ENCODE results near the gene CDH4. TPM values are rescaled to one million over a fixed set of nuclear protein-coding genes. Genes with fewer than 3 reads are reported as not detected.
A peak's percentile ranks its signal among the peaks of the same experiment; 100 is the strongest.
"Not testable (repeated sequence)": the region's sequence is repeated elsewhere in the genome, so short reads cannot be mapped to it uniquely, and the experiment has no call there.

CDH4 gene
- total RNA-seq, 1 donor from 2014 or later = under 0.01 TPM

DNA sequence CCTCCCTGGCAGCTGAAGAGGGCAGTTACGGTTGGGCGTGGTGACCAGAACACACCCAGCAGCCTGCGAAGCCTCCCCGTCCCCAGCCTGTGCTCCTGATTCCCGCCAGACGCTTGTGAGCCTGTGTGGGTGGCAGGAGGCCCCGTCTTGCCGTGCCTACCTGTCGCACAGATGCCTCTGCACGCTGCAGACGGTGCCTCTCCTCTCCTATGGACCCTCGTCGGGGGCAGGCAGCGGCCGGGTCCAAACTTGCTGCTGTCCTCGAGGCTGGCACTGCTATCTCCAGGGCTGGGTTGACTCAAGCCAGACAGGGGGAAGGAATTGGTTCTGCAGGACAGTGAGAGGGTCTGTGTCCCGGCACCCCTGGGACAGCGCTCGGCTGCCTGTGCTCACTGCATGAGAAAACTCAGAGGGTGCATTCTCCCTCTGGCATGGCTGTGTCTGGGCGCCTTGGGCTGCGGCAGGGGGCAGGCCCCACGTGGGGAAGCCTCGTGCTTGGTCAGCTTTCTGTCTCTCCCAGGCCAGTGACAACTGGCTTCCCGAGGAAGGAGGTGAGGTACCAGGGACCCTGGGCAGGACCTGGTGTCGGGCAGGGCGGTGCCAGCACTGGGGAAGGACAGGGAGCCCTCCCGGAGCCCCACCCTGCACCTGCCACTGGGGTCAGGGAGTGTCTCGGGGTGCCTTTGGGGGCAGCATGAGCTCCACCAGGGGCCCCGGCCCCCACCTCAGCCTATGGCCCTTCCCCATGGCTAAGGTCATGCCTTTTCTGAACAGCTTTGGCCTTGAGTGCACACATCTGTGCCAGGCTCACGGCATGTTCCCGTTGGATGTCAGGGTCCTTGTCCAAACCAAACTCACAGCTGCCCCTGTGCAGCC lies 686.1 kb downstream of the CDH4 start:
- no peak for DNase-seq (ENCODE audit: low read depth in 2 of 2)

DNA sequence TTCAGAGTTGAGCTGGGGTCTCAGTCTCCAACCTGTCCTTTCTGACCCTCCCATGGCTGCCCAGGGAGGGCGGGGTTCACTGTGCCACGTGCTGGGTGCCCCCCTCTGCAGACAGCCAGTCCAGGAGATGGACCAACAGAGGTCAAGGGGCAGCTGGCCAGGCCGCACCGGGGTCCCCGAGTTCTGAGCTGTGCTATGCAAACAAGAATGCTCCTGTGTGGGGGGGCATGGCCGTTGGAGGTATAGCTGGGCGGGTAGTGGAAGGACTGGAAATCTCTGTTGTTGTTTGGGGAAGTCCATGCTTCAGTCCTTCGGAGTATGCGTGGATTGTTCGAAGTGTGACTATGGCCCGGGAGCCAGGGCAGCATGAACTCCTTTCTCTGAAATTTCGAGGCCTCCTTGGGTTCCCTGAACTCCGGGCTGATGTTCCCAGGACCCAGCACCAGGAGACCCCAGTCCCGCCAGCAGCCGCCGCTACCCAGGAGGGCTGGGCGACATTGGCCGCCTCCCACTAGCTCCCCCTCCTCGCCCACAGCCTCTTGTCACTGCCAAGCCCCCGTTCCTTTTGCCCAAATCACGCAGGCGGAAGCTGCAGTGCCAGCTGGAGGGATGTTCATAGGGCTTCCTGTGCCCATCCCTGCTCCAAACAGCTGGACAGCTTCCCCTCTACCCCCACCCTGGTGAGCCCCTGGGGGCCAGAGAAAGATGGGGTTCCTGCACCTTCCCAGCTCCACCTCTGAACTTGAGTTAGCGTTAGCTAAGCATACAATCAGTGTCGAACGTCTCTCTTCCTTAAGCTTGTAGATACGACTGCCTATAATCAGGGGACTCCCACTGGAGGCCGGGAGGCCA lies 687.0 kb downstream of the CDH4 start:
- no peak for DNase-seq (ENCODE audit: low read depth in 2 of 2)

DNA sequence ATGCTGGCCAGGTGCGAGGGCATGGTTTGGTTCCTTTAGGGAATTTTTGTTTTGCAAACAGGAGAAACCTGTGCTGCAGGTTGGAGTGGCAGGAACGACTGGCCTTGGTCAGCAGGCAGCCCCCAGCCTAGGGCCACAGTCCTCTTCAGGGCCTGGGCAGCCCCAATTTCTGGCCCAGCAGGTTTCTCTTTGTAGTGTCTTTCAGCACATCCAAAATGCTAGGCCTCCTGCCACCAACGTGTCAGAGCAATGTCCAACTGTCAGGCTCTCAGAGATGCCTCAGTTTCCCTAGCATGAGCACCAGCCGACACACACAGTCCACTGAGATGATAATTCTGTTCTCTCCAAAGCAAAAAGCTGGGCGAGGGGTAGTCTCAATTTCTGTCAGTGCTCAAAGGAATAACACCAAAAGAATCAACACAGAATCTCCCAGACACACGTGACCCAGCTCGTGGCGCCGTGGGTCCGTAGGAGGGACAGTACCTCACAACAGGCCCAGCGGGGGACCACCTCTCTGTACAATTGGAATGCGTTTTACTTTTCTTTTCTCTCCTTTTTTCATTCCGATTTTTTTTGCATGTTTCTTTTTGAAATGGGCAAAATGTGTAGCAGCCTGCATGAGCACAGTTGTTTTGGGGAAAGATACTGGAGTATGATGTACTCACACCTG lies 687.8 kb downstream of the CDH4 start:
- no peak for DNase-seq (ENCODE audit: low read depth in 2 of 2)

DNA sequence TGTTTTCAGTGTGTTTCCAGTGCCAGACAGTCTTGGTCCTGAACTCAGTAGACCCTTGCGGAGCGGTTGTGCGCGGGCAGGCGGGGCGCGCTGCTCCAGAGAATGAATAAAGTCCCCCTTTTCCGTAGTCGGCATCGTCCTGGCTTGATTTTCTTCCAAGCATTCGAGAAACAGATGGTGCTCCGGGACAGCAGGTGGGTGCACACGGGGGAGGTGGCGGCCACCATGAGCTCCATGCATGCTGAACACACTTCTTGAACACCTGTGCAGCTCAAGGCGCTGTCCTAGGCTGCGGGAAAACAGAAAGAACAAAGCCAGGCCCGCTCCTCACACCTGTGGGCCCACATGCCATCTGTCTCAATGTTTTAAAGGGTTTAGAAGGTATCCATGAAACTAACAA lies 688.4 kb downstream of the CDH4 start:
- DNase-seq (ENCODE audit: low read depth in 2 of 2) = no peak

DNA sequence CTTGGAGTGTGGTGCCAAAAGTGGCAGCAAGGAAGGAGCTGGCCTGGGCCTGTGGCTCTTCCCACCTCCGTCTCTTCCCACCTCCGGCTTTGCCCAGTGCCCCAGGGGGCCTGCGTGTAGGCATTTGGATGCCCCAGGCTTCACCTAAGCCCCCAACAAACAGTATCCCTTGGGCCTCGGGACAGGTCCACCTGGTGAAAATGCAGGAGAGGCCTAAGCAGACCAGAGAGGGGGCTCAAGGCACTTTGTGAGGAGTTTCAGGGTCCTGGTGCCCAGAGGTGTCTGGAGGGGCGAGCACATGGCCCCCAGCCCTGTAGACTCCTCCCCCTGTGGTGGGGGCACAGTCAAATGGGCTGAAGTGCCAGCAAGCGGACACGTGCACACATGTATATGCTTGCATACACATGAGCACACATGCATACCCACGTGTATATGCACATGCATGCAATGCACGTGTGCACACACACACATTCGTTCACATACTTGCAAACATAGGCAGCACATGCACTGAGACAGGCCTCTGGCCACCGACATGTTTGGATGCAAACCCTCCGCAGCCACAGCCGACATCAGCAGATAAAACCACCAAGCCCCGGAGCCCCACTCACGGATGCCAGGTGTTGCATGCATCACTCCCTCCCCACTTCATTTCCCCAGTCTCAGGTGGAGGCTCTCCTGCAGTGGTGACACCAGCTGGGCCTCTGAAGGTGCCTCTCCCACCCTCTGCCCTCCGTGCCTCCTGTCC lies 689.1 kb downstream of the CDH4 start:
- DNase-seq (ENCODE audit: low read depth in 2 of 2) = no peak

DNA sequence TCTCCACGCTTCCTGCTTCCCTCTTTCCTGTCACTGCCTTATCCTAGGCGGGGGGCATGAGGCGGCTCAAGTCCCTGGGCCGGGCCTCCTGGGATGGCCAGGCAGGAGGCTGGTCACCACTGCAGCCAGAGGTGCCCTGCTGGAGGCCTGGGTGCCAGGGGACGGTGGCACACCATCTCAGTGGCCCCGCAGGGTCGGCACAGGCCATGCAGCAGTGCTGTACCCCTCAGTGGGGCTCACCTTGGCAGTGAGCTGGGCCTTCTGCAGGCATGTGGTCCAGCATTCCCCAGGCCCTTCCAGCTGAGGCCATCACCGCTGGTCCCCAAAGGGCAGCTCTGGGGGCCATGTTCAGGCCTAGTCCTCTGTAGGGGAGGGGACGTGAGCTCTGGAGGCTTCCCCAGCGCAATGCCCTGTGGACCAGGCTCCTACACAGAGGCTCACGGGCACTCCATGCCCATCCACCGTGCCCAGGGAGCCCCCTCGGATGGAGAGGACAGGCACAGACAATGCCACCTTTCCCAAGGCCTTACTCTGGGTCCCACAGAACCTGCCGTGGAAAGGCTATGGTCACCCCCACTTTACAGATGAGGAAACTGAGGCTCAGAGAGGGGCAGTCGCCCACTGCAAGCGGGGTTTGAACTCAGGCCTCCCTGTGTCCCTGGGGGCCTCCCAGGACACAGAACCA lies 689.8 kb downstream of the CDH4 start:
- DNase-seq (ENCODE audit: low read depth in 2 of 2) = no peak

DNA sequence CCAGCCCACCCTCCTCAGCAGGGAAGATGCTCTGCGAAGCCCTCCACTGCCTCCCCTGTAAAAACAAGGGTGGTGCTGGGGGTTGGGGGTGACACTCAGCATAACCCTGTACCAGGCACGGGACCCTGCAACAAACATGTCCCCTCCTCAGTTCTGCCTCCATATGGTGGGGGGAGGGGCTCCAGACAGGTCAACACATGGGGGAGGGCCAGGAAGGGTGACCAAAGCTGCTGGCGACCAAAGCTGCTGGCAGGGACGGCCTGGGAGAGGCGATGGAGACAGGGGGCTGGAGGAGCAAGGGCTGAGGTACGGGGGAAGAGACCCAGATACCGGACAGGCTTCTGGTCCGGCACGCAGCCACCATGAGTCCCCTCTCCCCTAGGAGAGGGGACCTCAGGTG lies 690.5 kb downstream of the CDH4 start:
- no peak for DNase-seq (ENCODE audit: low read depth in 2 of 2)

DNA sequence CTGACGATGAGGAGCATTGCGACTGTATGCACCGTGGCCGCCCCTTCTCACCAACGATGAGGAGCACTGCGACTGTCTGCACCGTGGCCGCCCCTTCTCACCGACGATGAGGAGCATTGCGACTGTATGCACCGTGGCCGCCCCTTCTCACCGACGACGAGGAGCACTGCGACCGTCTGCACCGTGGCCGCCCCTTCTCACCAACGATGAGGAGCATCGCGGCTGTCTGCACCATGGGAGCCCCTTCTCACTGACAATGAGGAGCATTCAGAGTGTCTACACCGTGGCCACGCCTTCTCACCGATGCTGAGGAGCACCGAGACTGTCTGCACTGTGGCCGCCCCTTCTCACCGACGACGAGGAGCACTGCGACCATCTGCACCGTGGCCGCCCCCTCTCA lies 692.9 kb downstream of the CDH4 start:
- DNase-seq (ENCODE audit: low read depth in 2 of 2) = not testable (repeated sequence)

DNA sequence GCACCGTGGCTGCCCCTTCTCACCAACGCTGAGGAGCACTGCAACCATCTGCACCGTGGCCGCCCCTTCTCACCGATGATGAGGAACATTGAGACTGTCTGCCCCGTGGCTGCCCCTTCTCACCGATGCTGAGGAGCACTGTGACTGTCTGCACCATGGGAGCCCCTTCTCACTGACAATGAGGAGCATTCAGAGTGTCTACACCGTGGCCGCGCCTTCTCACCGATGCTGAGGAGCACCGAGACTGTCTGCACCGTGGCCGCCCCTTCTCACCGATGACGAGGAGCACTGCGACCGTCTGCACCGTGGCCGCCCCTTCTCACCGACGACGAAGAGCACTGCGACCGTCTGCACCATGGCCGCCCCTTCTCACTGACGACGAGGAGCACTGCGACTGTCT lies 693.4 kb downstream of the CDH4 start:
- not testable (repeated sequence) for DNase-seq (ENCODE audit: low read depth in 2 of 2)

DNA sequence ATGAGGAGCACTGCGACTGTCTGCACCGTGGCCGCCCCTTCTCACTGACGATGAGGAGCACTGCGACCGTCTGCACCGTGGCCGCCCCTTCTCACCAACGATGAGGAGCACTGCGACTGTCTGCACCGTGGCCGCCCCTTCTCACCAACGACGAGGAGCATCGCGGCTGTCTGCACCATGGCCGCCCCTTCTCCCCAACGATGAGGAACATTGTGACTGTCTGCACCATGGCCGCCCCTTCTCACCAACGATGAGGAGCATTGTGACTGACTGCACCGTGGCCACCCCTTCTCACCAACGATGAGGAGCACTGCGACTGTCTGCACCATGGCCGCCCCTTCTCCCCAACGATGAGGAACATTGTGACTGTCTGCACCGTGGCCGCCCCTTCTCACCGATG lies 696.0 kb downstream of the CDH4 start:
- not testable (repeated sequence) for DNase-seq (ENCODE audit: low read depth in 2 of 2)

DNA sequence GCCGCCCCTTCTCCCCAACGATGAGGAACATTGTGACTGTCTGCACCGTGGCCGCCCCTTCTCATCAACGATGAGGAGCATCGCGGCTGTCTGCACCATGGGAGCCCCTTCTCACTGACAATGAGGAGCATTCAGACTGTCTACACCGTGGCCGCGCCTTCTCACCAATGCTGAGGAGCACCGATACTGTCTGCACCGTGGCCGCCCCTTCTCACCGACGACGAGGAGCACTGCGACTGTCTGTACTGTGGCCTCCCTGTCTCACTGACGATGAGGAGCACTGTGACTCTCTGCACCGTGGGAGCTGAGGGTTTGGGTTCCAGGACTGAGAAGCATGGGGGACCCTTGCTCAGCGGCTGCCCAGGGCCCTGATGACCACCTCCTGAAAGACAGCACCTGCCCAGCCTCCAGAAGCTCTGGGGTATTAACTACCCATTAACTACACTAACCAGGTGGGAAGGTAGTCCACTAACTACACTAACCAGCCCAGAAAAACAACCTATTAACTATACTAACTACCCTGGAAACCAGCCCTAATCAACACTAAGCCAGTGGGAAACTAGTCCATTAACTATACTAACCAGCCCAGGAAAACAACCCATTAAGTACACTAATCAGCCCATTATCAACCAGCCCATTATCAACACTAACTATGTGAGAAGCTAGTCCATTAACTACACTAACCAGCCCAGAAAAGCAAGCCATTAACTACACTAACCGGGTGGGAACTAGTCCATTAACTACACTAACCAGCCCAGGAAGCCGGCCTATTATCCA lies 696.7 kb downstream of the CDH4 start:
- no peak for DNase-seq (ENCODE audit: low read depth in 2 of 2)

DNA sequence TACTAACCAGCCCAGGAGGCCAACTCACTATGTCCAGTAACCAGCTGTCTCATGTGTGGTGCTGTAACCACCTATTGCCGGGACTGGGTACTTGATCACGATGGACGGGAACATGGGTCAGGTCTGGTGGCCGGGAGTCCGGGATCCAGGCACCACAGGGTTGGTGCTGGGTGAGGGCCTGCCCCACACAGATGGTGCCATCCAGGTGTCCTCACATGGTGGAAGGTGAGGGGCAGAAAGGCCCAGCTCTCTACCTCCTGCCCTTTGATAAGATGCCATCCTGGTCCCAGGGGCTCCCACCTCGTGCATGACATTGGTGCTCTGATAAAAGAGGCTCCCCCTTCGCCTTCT lies 697.3 kb downstream of the CDH4 start:
- no peak for DNase-seq (ENCODE audit: low read depth in 2 of 2)

DNA sequence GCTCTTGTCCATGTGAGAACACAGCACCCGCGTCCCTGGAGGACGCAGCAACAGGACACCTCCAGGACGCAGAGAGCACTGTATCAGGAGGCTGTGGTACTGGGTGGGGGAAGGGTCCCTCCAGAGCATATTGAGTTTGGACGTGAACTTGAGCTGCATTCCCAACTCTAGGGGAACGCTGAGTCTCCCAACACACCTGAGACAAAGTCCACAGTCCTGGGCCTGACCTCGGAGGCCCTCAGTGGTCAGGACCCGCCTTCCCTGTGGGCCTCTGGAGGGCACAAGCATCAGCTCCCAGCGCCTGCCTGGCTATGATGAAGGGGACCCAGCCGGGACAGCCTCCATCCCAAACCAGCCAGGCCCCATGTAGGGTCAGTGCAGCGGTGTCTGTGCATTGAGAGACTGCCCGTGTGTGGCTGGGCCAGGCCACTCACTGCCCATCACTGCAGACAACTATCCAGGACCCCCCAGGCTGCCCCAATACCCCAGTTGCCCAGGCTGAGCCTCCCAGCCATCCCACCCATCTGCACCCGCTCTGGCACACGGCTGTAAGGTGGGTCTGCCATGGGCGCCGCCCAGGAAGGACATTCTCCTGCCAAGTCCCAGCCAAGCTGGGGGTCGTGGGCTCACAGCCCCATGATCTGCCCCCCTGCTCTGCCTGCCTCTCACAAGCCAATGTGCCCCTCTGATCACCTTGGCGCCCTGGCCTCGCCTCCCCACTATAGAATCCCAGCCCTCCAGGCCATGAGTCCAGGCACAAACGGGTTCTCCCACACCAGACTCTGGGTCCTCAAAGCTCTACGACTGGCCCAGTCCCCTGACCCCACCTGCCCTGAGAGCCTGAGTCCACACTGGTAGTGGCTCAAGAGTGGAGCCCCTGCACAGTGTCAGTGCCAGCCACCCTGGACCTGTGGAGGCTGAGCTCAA lies 697.9 kb downstream of the CDH4 start:
- no peak for DNase-seq (ENCODE audit: low read depth in 2 of 2)

DNA sequence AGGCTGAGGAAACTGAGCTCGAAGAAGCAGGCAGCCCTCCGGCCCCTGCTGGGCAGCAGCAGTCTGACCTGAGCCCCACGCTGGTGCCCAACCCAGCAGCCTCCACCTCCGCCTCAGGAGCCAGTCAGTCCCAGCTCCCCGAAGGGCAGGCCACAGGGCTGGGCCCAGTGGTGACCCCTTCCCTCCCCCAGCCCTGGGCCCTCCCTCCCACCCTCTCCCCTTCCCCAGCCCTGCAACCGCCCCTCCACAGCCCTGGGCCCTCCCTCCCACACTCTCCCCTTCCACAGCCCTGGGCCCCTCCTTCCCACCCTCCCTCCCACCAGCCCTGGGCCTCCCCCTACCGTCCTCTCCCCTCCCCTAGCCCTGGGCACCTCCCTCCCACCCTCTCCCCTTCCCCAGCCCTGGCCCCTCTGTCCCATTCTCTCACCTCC lies 698.6 kb downstream of the CDH4 start:
- DNase-seq (ENCODE audit: low read depth in 2 of 2) = no peak

DNA sequence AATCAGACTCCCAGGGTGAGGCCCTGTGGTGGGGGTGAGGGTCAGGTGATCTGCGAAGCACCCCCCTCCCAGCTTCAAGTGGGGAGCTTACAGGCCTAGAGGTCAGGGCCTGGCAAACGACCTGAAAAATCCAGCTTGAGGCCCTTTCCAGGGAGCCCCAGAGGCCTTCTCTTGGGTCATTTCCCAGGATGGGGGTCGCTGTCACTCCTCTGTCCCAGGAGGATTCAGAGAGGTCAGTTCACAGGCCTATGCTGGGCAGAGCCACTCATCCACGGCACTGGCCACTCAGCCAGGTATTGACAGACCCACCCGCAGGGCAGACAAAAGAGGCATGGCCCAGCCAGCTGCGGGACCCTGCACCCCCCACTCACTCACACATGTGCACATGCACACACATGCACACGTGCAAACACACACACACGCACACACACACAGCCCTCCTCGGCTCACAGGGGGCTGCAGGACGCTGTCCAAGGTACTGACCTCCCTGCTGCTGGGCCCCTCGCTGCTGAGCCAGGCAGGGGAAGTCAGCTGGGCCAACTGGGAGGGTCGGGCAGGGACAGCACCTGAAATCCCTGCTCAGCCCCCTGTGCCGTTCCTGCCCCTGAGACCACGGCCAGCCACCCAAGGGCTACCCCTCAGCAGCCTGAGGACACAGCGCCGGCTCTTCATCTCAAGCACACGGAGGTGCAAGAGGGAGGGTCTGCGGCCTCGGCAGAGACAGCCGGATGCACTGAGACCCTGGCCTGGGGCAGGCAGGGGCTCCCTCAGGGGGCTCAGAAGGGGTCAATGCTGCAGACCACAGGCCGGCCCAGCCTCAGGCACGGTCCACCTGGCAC lies 699.9 kb downstream of the CDH4 start:
- peak; percentile 39 to 48 for DNase-seq (ENCODE audit: low read depth in 2 of 2)

DNA sequence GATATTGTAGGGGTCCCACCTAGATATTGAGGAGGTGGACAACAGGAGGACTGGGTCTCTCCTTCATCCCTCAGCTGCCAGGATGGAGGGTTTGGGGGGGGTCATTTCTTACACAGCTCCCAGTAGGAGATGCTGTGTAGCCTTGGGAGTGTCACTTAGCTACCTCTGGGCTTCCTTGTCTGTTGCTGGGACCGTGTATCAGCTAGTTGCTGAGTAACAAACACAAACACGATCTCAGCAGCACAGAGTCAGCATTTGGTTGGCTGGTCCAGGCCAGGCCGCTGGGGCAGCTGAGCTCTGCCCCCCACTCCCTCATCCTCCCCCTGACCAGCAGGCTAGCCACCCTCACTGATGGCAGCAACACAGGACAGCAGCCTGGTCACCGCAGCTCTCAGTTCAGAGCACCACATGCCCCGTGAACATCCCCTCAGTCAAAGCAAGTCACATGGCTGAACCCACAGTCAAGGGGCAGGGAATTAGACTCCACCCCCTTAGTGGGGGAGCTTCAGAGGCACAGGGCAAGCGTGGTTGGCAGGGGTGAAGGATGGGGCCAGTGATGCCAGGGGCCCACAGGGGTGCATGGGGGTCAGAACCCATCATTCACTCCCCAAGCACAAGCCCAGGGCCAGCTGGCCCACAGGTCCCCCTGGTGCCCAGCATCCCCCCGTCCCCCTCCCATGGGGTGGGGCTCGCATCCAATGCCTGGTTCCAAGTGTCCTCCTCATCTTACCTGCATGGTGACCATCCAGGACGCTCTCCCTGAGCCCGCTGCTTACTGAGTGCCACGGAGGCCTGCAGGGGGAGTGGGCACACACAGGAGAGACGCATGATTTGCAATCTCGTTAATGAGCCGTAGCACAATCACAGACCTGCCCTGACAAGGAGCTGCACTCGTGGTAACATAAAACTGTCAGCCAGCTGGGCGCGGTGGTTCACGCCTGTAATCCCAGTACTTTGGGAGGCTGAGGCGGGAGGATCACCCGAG lies 701.3 kb downstream of the CDH4 start:
- no peak for DNase-seq (ENCODE audit: low read depth in 2 of 2)
